Loucy (cell line): Measurements from ENCODE around the gene ERAP2.

Experiments
- H2AFZ ChIP-seq: fragments of 200-600 bp; sonication (generic); 2 replicates; pipeline ENCODE4 v1.6.0; 2016; ENCODE audit warnings: antibody characterized with exemption, mild to moderate bottlenecking, low read length, moderate library complexity
- H3F3A ChIP-seq: fragments of 200-600 bp; 2 replicates; pipeline ENCODE4 v1.6.0; 2016; ENCODE audit warnings: antibody characterized with exemption, low read depth, mild to moderate bottlenecking
- H3K27me3 ChIP-seq: fragments of 200-600 bp; sonication (generic); 2 replicates; pipeline ENCODE4 v1.6.1; 2014; ENCODE audit warnings: low read length, mild to moderate bottlenecking; ENCODE audit not compliant: insufficient read depth, poor library complexity, severe bottlenecking
- H3K36me3 ChIP-seq: fragments of 200-600 bp; sonication (generic); 2 replicates; pipeline ENCODE4 v1.6.1; 2016; ENCODE audit warnings: low read length; ENCODE audit not compliant: insufficient read depth
- H3K4me1 ChIP-seq: fragments of 200-600 bp; sonication (generic); 2 replicates; pipeline ENCODE4 v1.5.1; 2014; ENCODE audit warnings: low read length, mild to moderate bottlenecking; ENCODE audit not compliant: insufficient read depth, poor library complexity, severe bottlenecking
- H3K4me2 ChIP-seq: fragments of 200-600 bp; sonication (generic); 2 replicates; pipeline ENCODE4 v1.6.0; 2014; ENCODE audit warnings: antibody characterized with exemption, low read length, low read depth, mild to moderate bottlenecking; ENCODE audit not compliant: poor library complexity, severe bottlenecking
- H3K4me3 ChIP-seq: fragments of 200-600 bp; sonication (generic); 2 replicates; pipeline ENCODE4 v1.5.1; 2014; ENCODE audit warnings: low read length, mild to moderate bottlenecking, mixed read lengths; ENCODE audit not compliant: poor library complexity, severe bottlenecking
- H3K79me2 ChIP-seq: fragments of 200-600 bp; sonication (generic); 2 replicates; pipeline ENCODE4 v1.6.1; 2014; ENCODE audit warnings: low read length; ENCODE audit not compliant: insufficient read depth
- H3K9ac ChIP-seq: fragments of 200-600 bp; sonication (generic); 2 replicates; pipeline ENCODE4 v1.6.0; 2014; ENCODE audit warnings: mild to moderate bottlenecking, low read depth, low read length, moderate library complexity; ENCODE audit not compliant: poor library complexity, severe bottlenecking
- H3K9me2 ChIP-seq: fragments of 200-600 bp; sonication (generic); replicated peaks from 2 replicates; pipeline ENCODE4 v1.6.1; 2016; ENCODE audit warnings: low read depth, low read length, mixed read lengths
- H3K9me3 ChIP-seq: fragments of 200-600 bp; sonication (generic); 2 replicates; pipeline ENCODE4 v1.6.1; 2014; ENCODE audit warnings: mild to moderate bottlenecking, antibody characterized with exemption, low read length, low read depth; ENCODE audit not compliant: insufficient read depth
- H4K20me1 ChIP-seq: fragments of 200-600 bp; sonication (generic); 2 replicates; pipeline ENCODE4 v1.6.0; 2014; ENCODE audit warnings: antibody characterized with exemption, low read length, mild to moderate bottlenecking; ENCODE audit not compliant: insufficient read depth, poor library complexity, severe bottlenecking
- EZH2phosphoT487 ChIP-seq: fragments of 200-600 bp; IDR thresholded peaks from 2 replicates; pipeline ENCODE4 v1.6.1; 2018; ENCODE audit warnings: antibody characterized with exemption, mild to moderate bottlenecking, moderate library complexity, borderline replicate concordance
- TF ChIP-seq, protein P1 (sequence below): fragments of 200-600 bp; sonication (generic); conservative IDR thresholded peaks from 2 replicates; pipeline ENCODE4 v1.5.1; 2014; ENCODE audit warnings: mild to moderate bottlenecking, antibody characterized with exemption, low read length

Gene ERAP2

GRCh38 chr5:96909435-96909834 lies 33.1 kb downstream of the ERAP2 start:
- TF ChIP-seq, protein P1, sequence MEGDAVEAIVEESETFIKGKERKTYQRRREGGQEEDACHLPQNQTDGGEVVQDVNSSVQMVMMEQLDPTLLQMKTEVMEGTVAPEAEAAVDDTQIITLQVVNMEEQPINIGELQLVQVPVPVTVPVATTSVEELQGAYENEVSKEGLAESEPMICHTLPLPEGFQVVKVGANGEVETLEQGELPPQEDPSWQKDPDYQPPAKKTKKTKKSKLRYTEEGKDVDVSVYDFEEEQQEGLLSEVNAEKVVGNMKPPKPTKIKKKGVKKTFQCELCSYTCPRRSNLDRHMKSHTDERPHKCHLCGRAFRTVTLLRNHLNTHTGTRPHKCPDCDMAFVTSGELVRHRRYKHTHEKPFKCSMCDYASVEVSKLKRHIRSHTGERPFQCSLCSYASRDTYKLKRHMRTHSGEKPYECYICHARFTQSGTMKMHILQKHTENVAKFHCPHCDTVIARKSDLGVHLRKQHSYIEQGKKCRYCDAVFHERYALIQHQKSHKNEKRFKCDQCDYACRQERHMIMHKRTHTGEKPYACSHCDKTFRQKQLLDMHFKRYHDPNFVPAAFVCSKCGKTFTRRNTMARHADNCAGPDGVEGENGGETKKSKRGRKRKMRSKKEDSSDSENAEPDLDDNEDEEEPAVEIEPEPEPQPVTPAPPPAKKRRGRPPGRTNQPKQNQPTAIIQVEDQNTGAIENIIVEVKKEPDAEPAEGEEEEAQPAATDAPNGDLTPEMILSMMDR = no peak
- TF ChIP-seq EZH2phosphoT487 = no peak
- Histone ChIP-seq H3K4me2 (no peak overlapping the region), H4K20me1 (no peaks in the 10 kb centered on the region), H2AFZ (no peak overlapping the region), H3K36me3 (no peaks in the 10 kb centered on the region; the same call in 1 of the 2 replicates), H3F3A (no peaks in the 10 kb centered on the region), H3K27me3 (no peaks in the 10 kb centered on the region), H3K79me2 (no peaks in the 10 kb centered on the region), H3K9ac (no peak overlapping the region), H3K4me3 (no peak overlapping the region), H3K4me1 (peaks cover 4% of the 10 kb centered on the region), H3K9me2 (no peaks in the 10 kb centered on the region), H3K9me3 (no peaks in the 10 kb centered on the region)

GRCh38 chr5:96911139-96911538 lies 34.8 kb downstream of the ERAP2 start:
- no peak overlapping the region for H3K9ac ChIP-seq
- H2AFZ ChIP-seq = no peak overlapping the region
- no peaks in the 10 kb centered on the region for H3K9me3 ChIP-seq
- no peaks in the 10 kb centered on the region for H3K9me2 ChIP-seq
- no peaks in the 10 kb centered on the region for H3F3A ChIP-seq
- no peaks in the 10 kb centered on the region for H4K20me1 ChIP-seq
- H3K4me2 ChIP-seq = no peak overlapping the region
- H3K36me3 ChIP-seq = no peaks in the 10 kb centered on the region; the same call in 1 of the 2 replicates
- TF ChIP-seq EZH2phosphoT487 = no peak
- TF ChIP-seq, protein P1 = no peak
- no peaks in the 10 kb centered on the region for H3K27me3 ChIP-seq
- H3K4me3 ChIP-seq = no peak overlapping the region
- H3K4me1 ChIP-seq = peaks cover 4% of the 10 kb centered on the region
- no peaks in the 10 kb centered on the region for H3K79me2 ChIP-seq

DNA sequence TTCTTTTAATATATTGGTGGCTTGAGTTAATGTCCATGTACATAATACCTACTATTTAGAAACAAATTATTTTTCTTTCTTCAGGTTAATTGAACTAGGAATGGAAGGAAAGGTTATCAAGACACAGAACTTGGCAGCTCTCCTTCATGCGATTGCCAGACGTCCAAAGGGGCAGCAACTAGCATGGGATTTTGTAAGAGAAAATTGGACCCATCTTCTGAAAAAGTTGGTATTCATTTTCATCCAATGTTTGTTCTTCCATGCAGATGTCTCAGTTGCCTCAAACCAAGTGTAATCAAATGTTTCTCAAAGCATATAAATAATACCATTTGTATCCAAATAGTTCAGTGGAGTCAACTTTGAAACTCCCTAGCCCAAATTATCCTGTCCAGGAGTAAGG lies 36.9 kb downstream of the ERAP2 start:
- Histone ChIP-seq H4K20me1 (no peaks in the 10 kb centered on the region), H3K4me2 (no peak overlapping the region), H3K4me1 (peaks cover 4% of the 10 kb centered on the region), H3K4me3 (no peak overlapping the region), H2AFZ (no peak overlapping the region), H3K9ac (no peak overlapping the region), H3K27me3 (no peaks in the 10 kb centered on the region), H3F3A (no peaks in the 10 kb centered on the region), H3K9me2 (no peaks in the 10 kb centered on the region), H3K36me3 (no peaks in the 10 kb centered on the region; the same call in 1 of the 2 replicates), H3K79me2 (no peaks in the 10 kb centered on the region), H3K9me3 (no peaks in the 10 kb centered on the region)
- no peak for TF ChIP-seq EZH2phosphoT487
- TF ChIP-seq, protein P1 = no peak
